HepG2 (cell line): ENCODE results near the gene MED25. TPM values are rescaled to one million over a fixed set of nuclear protein-coding genes. Genes with fewer than 3 reads are reported as not detected.

ENCODE experiments used
- ATAC-seq: fragments of 200-7000 bp; cut with Tn5 transposase; 3 replicates; pipeline ENCODE4 v1.9.1; 2020; ENCODE audit warnings: mild to moderate bottlenecking, moderate library complexity
- BruUV-seq: library from RNA; stranded (reverse); fragments of 400-500 nt; replicated peaks from 2 replicates; lab custom pipeline; 2021; lab: Mats Ljungman, UMichigan
- CTCF ChIA-PET: fragments of 300-600 bp; formaldehyde crosslinking; extraction: SDS; loops from one replicate; lab custom pipeline; 2021; ENCODE audit warnings: low total read pairs, inconsistent platforms, low intra/inter-chr PET ratio; lab: Yijun Ruan, JAX
- POLR2A ChIA-PET: fragments of 350-600 bp; sonication (Branson Sonifier 250); formaldehyde crosslinking; loops from one replicate; lab custom pipeline; 2020; ENCODE audit warnings: antibody characterized with exemption, inconsistent platforms; lab: Yijun Ruan, JAX
- DNase-seq: peaks from one replicate; pipeline ENCODE4 v3.0.0-alpha.2; 2015; ENCODE audit warnings: low spot score
- FAIRE-seq: peaks from 3 replicates; lab custom pipeline; 2011; peaks lifted over from hg19 to GRCh38; lab: Jason Lieb, UNC
- H2AFZ ChIP-seq: one replicate; pipeline ENCODE4 v1.6.1; 2011; ENCODE audit warnings: low read length, inconsistent platforms
- H3K27ac ChIP-seq: fragments of 300-600 bp; 3 replicates; pipeline ENCODE4 v1.8.0; 2011; ENCODE audit warnings: mixed run types, mild to moderate bottlenecking, mixed read lengths, low read length, inconsistent platforms; ENCODE audit not compliant: insufficient read depth; ENCODE audit errors: extremely low read length
- H3K27me3 ChIP-seq, 2 experiments: fragments of 200-600 bp in 1 of 2; 2 replicates in 1 of 2; 3 replicates in 1 of 2; pipeline versions ENCODE4 v1.6.0 to v1.8.0; 2011; ENCODE audit warnings: low read length in 2 of 2, mild to moderate bottlenecking in 2 of 2, moderate library complexity in 2 of 2, inconsistent platforms in 1 of 2; ENCODE audit not compliant: insufficient read depth in 2 of 2, control insufficient read depth in 1 of 2
- H3K36me3 ChIP-seq, 2 experiments: fragments of 200-600 bp in 1 of 2; replicated peaks in 1 of 2; 2 replicates in 1 of 2; 3 replicates in 1 of 2; pipeline versions ENCODE4 v1.5.1 to v1.8.0; 2011; ENCODE audit warnings: low read length in 2 of 2, inconsistent platforms in 1 of 2; ENCODE audit not compliant: insufficient read depth in 2 of 2, control insufficient read depth in 1 of 2
- H3K4me1 ChIP-seq: 2 replicates; pipeline ENCODE4 v1.5.1; 2012; ENCODE audit warnings: low read length, inconsistent platforms; ENCODE audit not compliant: insufficient read depth
- H3K4me2 ChIP-seq: 2 replicates; pipeline ENCODE4 v1.6.0; 2011; ENCODE audit warnings: low read depth, low read length, inconsistent platforms
- H3K4me3 ChIP-seq, 3 experiments: fragments of 200-600 bp in 1 of 3; sonication (generic), shearing (Covaris generic) in 1 of 3; replicated peaks in 1 of 3; 2 replicates each; pipeline ENCODE4 v1.5.1; 2011 to 2016; ENCODE audit warnings: low read length in 3 of 3, inconsistent platforms in 2 of 3, low read depth in 2 of 3, mild to moderate bottlenecking in 2 of 3, control low read depth in 1 of 3, mixed read lengths in 1 of 3; ENCODE audit not compliant: insufficient read depth in 1 of 3
- H3K79me2 ChIP-seq: one replicate; pipeline ENCODE4 v1.6.1; 2011; ENCODE audit warnings: low read length, inconsistent platforms; ENCODE audit not compliant: insufficient read depth
- H3K9ac ChIP-seq: 2 replicates; pipeline ENCODE4 v1.6.0; 2011; ENCODE audit warnings: mild to moderate bottlenecking, low read depth, low read length, inconsistent platforms; ENCODE audit not compliant: insufficient read depth
- H3K9me3 ChIP-seq: 2 replicates; pipeline ENCODE4 v1.5.1; 2012; ENCODE audit warnings: mild to moderate bottlenecking, low read length
- H4K20me1 ChIP-seq: 2 replicates; pipeline ENCODE4 v1.6.0; 2011; ENCODE audit warnings: inconsistent platforms, mild to moderate bottlenecking, low read length, moderate library complexity; ENCODE audit not compliant: insufficient read depth
- GABPA ChIP-seq, 2 experiments: IDR thresholded peaks; 2 replicates each; pipeline ENCODE4 v1.6.1; 2011 to 2016; ENCODE audit warnings: low read depth in 2 of 2, low read length in 1 of 2, missing biosample characterization in 1 of 2, missing genetic modification characterization in 1 of 2
- HIVEP1 ChIP-seq: sonication (generic); formaldehyde crosslinking; IDR thresholded peaks from 2 replicates; pipeline ENCODE4 v1.4.0; 2020; ENCODE audit warnings: mild to moderate bottlenecking, missing genetic modification reagents
- HNRNPH1 ChIP-seq: fragments of 200-400 bp; formaldehyde crosslinking; optimal IDR thresholded peaks from 2 replicates; pipeline ENCODE3; 2017; ENCODE audit warnings: mild to moderate bottlenecking, low read depth, low read length
- IRF2 ChIP-seq: IDR thresholded peaks from 2 replicates; pipeline ENCODE4 v1.6.1; 2018; ENCODE audit warnings: missing genetic modification reagents, missing compliant biosample characterization
- MAFF ChIP-seq: IDR thresholded peaks from 2 replicates; pipeline ENCODE4 v1.6.1; 2011; ENCODE audit warnings: low read depth, low read length, improper control_type of control experiment
- MIXL1 ChIP-seq: IDR thresholded peaks from 2 replicates; pipeline ENCODE4 v1.6.1; 2016
- PLRG1 ChIP-seq: fragments of 450-650 bp; conservative IDR thresholded peaks from 2 replicates; pipeline ENCODE4 v1.6.1; 2016
- TEAD3 ChIP-seq: optimal IDR thresholded peaks from 2 replicates; pipeline ENCODE3; 2016; ENCODE audit warnings: borderline replicate concordance
- ZNF24 ChIP-seq: fragments of 450-650 bp; IDR thresholded peaks from 2 replicates; pipeline ENCODE4 v1.6.1; 2017; ENCODE audit warnings: antibody characterized with exemption, mild to moderate bottlenecking
- ZNF337 ChIP-seq: sonication (generic); formaldehyde crosslinking; IDR thresholded peaks from 2 replicates; pipeline ENCODE4 v1.5.1; 2020; ENCODE audit warnings: missing genetic modification reagents, low read depth, mild to moderate bottlenecking, borderline replicate concordance
- ZNF468 ChIP-seq: sonication (generic); formaldehyde crosslinking; IDR thresholded peaks from 2 replicates; pipeline ENCODE4 v1.8.0; 2022; ENCODE audit warnings: mild to moderate bottlenecking, moderate library complexity, missing genetic modification reagents
- WGBS: methylation state at CpG from one replicate; pipeline ENCODE4 v1.1.6; 2017; ENCODE audit warnings: low lambda C conversion rate; 5-methylcytosine and 5-hydroxymethylcytosine counted together
- in situ Hi-C: cut with HindIII; loops from 2 replicates; pipeline ENCODE4 v1.10.0; 2017; ENCODE audit warnings: low pct_unique_long_range_greater_than_20kb; ENCODE audit not compliant: extremely low pct_ligation_motif_present
- intact Hi-C: fragments of 100-400 bp; cut with micrococcal nuclease; formaldehyde crosslinking; loops from one replicate; pipeline ENCODE4 v1.10.0; 2022; ENCODE audit not compliant: unreplicated experiment
- polyA plus RNA-seq, 8 experiments: library from polyadenylated mRNA; depleted of rRNA in 3 of 8; stranded (reverse) in 7 of 8; unstranded in 1 of 8; fragments of >200 nt; fragmentation: Illumina TruSeq in 4 of 8; extraction: Trizol in 4 of 8; gene quantifications; 2 replicates each; pipeline versions ENCODE4 v1.2.1 to v1.2.3, GENCODE V29; 2011 to 2016; ENCODE audit warnings: low read depth in 4 of 8, missing spikeins in 1 of 8, mixed read lengths in 1 of 8; ENCODE audit not compliant: insufficient read depth in 1 of 8
- total RNA-seq, 5 experiments: library from RNA; depleted of rRNA; stranded (reverse); fragments of >200 nt; fragmentation: Illumina TruSeq; extraction: Trizol; gene quantifications; 2 replicates each; pipeline ENCODE4 v1.2.3, GENCODE V29; 2016; ENCODE audit warnings: low read depth in 1 of 5
- TF ChIP-seq, protein P1 (sequence below): IDR thresholded peaks from 2 replicates; pipeline ENCODE4 v1.6.1; 2016; ENCODE audit warnings: low read depth, missing genetic modification reagents, missing compliant biosample characterization
- TF ChIP-seq, protein P2 (sequence below): sonication (generic); formaldehyde crosslinking; IDR thresholded peaks from 2 replicates; pipeline ENCODE4 v1.5.1; 2020; ENCODE audit warnings: missing genetic modification reagents, mild to moderate bottlenecking, borderline replicate concordance

The MED25 gene
- total and polyA plus RNA-seq, 2 of the 13 experiments (the other 11 are each of a cell fraction or from before 2014, with no cell fraction given): 11.1 to 15.1 TPM

DNA sequence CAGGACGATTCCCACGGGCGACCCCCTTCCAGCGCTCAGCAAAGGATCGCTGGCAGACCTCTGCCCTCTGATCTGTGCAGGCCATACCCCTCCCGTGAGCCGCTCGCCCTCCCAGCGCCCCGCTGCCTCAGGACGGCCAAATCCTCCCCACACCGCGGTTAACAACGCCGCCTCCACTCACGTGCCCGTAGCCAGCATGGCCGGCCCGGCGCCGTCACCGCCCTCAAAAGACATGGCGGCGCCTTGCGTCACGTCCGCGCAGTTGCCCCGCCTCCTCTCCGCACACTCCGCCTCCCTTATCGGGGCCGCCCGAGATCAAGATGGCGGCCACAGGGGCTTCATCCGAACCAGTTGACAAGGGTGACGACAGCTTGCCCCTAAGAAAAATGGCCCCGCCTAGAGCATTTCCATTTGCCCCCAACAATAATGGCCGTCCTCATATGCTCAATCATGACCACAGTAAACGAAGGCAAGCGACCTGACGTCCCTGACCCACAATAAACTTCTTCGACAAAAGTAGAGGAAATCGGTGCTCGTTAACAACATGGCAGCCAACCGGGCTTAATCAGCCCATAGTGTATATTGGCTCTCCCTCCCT is 58.4 kb downstream of the MED25 start:
- Histone ChIP-seq H3K27me3 (no peaks in the 10 kb centered on the region; a peak in 1 of 5 replicates), H3K27ac (peak overlapping the region; percentile 99), H4K20me1 (peaks cover 5% of the 10 kb centered on the region; the same call in 1 of the 2 replicates), H3K4me1 (peaks cover 31% of the 10 kb centered on the region), H3K4me3 (peak overlapping the region; percentile 77 to 99 (median 97)), H3K9ac (peak overlapping the region; percentile 97), H3K4me2 (peak overlapping the region; percentile 91), H3K9me3 (no peaks in the 10 kb centered on the region), H3K79me2 (peaks cover 38% of the 10 kb centered on the region), H3K36me3 (peaks cover 10 to 32% of the 10 kb centered on the region in 2 experiments; a peak in 4 of 5 replicates), H2AFZ (peak overlapping the region; percentile 89)
- ATAC-seq (peak; percentile 62), FAIRE-seq (peak; percentile 54), DNase-seq (peak; percentile 96)
- in situ Hi-C loops: no loop called here
- ChIA-PET POLR2A (interaction anchor here (0.6 to 3.3 kb wide), 15 partner anchors 7 to 397 kb away, joined by 3 to 21 read pairs (median 5); partner anchors contain the start of genes AP2A1, ATF5, NUP62 and PNKP), CTCF (no interaction called here)
- WGBS: 0% methylated on average over 16 of the region's 46 CpGs
- TSS peak; percentile 72 for BruUV-seq
- intact Hi-C loops: no loop called here
- no peak for TF ChIP-seq ZNF337 (CRISPR knock-in tag)
- TF ChIP-seq PLRG1: no peak
- TF ChIP-seq, protein P1, sequence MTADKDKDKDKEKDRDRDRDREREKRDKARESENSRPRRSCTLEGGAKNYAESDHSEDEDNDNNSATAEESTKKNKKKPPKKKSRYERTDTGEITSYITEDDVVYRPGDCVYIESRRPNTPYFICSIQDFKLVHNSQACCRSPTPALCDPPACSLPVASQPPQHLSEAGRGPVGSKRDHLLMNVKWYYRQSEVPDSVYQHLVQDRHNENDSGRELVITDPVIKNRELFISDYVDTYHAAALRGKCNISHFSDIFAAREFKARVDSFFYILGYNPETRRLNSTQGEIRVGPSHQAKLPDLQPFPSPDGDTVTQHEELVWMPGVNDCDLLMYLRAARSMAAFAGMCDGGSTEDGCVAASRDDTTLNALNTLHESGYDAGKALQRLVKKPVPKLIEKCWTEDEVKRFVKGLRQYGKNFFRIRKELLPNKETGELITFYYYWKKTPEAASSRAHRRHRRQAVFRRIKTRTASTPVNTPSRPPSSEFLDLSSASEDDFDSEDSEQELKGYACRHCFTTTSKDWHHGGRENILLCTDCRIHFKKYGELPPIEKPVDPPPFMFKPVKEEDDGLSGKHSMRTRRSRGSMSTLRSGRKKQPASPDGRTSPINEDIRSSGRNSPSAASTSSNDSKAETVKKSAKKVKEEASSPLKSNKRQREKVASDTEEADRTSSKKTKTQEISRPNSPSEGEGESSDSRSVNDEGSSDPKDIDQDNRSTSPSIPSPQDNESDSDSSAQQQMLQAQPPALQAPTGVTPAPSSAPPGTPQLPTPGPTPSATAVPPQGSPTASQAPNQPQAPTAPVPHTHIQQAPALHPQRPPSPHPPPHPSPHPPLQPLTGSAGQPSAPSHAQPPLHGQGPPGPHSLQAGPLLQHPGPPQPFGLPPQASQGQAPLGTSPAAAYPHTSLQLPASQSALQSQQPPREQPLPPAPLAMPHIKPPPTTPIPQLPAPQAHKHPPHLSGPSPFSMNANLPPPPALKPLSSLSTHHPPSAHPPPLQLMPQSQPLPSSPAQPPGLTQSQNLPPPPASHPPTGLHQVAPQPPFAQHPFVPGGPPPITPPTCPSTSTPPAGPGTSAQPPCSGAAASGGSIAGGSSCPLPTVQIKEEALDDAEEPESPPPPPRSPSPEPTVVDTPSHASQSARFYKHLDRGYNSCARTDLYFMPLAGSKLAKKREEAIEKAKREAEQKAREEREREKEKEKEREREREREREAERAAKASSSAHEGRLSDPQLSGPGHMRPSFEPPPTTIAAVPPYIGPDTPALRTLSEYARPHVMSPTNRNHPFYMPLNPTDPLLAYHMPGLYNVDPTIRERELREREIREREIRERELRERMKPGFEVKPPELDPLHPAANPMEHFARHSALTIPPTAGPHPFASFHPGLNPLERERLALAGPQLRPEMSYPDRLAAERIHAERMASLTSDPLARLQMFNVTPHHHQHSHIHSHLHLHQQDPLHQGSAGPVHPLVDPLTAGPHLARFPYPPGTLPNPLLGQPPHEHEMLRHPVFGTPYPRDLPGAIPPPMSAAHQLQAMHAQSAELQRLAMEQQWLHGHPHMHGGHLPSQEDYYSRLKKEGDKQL (CRISPR knock-in tag): no peak; the same call in 1 of the 2 replicates
- peak; percentile 85 for TF ChIP-seq IRF2 (CRISPR knock-in tag)
- no peak for TF ChIP-seq HNRNPH1
- peak; percentile 77 for TF ChIP-seq GABPA (IDR thresholded peaks at IDR 0.05; ENCODE audit: low read depth, low read length)
- TF ChIP-seq GABPA (CRISPR knock-in tag; IDR thresholded peaks at IDR 0.05; ENCODE audit: low read depth): peak; percentile 85
- 0 out of 2 replicates have a peak, but pooled peaks have one; percentile 16 for TF ChIP-seq HIVEP1 (CRISPR knock-in tag)
- TF ChIP-seq, protein P2, sequence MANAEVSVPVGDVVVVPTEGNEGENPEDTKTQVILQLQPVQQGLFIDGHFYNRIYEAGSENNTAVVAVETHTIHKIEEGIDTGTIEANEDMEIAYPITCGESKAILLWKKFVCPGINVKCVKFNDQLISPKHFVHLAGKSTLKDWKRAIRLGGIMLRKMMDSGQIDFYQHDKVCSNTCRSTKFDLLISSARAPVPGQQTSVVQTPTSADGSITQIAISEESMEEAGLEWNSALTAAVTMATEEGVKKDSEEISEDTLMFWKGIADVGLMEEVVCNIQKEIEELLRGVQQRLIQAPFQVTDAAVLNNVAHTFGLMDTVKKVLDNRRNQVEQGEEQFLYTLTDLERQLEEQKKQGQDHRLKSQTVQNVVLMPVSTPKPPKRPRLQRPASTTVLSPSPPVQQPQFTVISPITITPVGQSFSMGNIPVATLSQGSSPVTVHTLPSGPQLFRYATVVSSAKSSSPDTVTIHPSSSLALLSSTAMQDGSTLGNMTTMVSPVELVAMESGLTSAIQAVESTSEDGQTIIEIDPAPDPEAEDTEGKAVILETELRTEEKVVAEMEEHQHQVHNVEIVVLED (CRISPR knock-in tag): peak; percentile 88
- TF ChIP-seq MIXL1 (CRISPR knock-in tag): peak; percentile 49; the same call in 1 of the 2 replicates
- no peak for TF ChIP-seq MAFF
- no peak for TF ChIP-seq ZNF24
- no peak for TF ChIP-seq ZNF468 (CRISPR knock-in tag)
- TF ChIP-seq TEAD3: peak; percentile 8
